Bronchial epithelial cell (primary cell): ENCODE measurements around the gene LRP2. TPM values are rescaled to one million over a fixed set of nuclear protein-coding genes. Genes with fewer than 3 reads are reported as not detected.
A peak's percentile ranks its signal among the peaks of the same experiment; 100 is the strongest.
"Not testable (repeated sequence)": the region's sequence is repeated elsewhere in the genome, so short reads cannot be mapped to it uniquely, and the experiment has no call there.

Experiments used
- DNase-seq: peaks from one replicate; pipeline ENCODE4 v3.0.0-alpha.2; 2010; ENCODE audit warnings: low read depth
- FAIRE-seq: peaks from 2 replicates; lab custom pipeline; 2011; peaks lifted over from hg19 to GRCh38; lab: Jason Lieb, UNC
- H3K27me3 ChIP-seq: 2 replicates; pipeline ENCODE4 v1.5.1; 2011; ENCODE audit warnings: low read length; ENCODE audit not compliant: control insufficient read depth, insufficient read depth
- H3K36me3 ChIP-seq: 2 replicates; pipeline ENCODE4 v1.5.1; 2011; ENCODE audit warnings: low read length; ENCODE audit not compliant: control insufficient read depth, insufficient read depth
- H3K4me3 ChIP-seq: 2 replicates; pipeline ENCODE4 v1.5.1; 2011; ENCODE audit warnings: mild to moderate bottlenecking, low read depth, low read length, control low read depth
- CTCF ChIP-seq: IDR thresholded peaks from 2 replicates; pipeline ENCODE4 v1.5.1; 2011; ENCODE audit warnings: mild to moderate bottlenecking, moderate library complexity, low read length, control low read depth, inconsistent platforms; ENCODE audit not compliant: insufficient read depth, severe bottlenecking
- total RNA-seq: library from RNA; depleted of rRNA; stranded (reverse); fragments of >200 nt; gene quantifications from 2 replicates; pipeline ENCODE4 v1.2.1, GENCODE V29; 2014

The LRP2 gene
- not detected in 2 replicates for total RNA-seq

DNA sequence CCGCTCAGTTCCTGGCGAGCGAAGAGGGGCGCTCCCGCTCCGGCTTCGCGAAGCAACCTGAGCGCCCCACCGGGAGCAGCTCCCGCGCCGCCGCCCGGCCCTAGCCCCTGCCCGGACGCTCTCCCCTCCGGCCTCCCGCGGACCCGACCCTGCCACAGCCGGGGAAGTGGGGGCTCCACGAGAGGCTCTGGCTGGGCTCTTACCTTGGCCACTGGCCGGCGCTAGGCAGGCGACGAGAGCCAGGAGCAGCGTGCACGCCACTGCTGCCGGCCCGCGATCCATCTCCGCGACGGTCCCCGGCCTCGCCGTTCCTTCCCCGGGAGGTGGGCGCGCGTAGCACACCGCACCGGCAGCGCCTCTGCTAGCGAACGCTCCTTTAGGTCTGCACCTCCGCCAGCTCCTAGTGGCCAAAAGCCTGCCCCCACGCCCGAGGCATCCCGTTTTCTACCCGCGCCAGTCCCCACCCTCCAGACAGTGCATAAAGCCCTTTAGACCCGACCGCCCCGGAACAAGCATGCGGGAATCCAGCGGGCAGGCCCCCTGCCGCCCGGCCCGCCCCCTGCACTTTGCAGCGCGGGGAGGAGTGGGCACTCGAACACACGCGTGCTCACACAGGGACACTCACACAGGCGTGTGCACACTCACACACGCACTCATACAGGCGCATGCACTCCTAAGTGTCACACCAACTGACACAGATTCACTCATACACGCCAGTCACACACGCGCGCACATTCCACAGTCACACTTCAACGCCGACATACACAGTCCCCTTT lies at the start of gene LRP2:
Gene LRP2, minus strand, starts transcription at position 417 of the 776 bp plus-strand sequence. Its CDS starts 135 bp downstream, at position 282.
- no peak for FAIRE-seq
- no peaks in the 10 kb centered on the region for H3K36me3 ChIP-seq
- peaks cover 35% of the 10 kb centered on the region for H3K27me3 ChIP-seq
- TF ChIP-seq CTCF, result no peak
- H3K4me3 ChIP-seq, result no peak within 1 kb of the TSS
- no peak for DNase-seq

DNA sequence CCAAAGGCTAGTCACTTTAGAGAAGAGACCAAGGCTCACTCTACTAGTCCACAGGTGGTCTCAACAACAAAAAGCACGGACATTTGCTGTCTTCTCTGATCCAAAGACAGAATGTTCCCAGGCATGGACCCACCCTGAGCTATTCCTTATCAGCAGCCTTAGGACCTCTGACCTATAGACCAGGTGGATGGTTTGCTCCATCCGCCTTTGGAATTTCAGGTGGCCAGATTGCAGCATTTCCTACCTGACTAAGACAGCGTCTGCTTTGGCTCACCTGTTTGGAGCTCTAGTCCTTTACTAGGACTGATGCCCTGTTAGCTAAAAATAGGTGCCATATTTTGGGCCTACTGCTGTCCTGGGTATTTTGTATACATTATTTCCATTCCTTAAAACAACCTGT lies 44.6 kb upstream of the LRP2 start:
- FAIRE-seq (no peak), DNase-seq (no peak)
- Histone ChIP-seq H3K36me3 (no peaks in the 10 kb centered on the region), H3K27me3 (no peaks in the 10 kb centered on the region), H3K4me3 (no peak overlapping the region)
- TF ChIP-seq CTCF, result no peak

GRCh38 chr2:169399491-169399890 lies 37.2 kb upstream of the LRP2 start:
- FAIRE-seq, DNase-seq, H3K27me3 ChIP-seq, H3K36me3 ChIP-seq, H3K4me3 ChIP-seq: not testable (repeated sequence)

- no peak for TF ChIP-seq CTCF
- H3K27me3 ChIP-seq, result no peaks in the 10 kb centered on the region
- no peak overlapping the region for H3K4me3 ChIP-seq
- no peaks in the 10 kb centered on the region for H3K36me3 ChIP-seq
- DNase-seq (peak; percentile 17), FAIRE-seq (no peak)
Measured at GRCh38 chr2:169397697-169398096, 35.4 kb upstream of the LRP2 start.

GRCh38 chr2:169395821-169396374 lies 33.6 kb upstream of the LRP2 start:
- Histone ChIP-seq H3K36me3 (no peaks in the 10 kb centered on the region), H3K27me3 (no peaks in the 10 kb centered on the region), H3K4me3 (no peak overlapping the region)
- FAIRE-seq (no peak), DNase-seq (no peak)
- no peak for TF ChIP-seq CTCF

GRCh38 chr2:169393068-169393590 lies 30.8 kb upstream of the LRP2 start:
- TF ChIP-seq CTCF, result no peak
- DNase-seq, result peak; percentile 54
- no peaks in the 10 kb centered on the region for H3K27me3 ChIP-seq
- H3K4me3 ChIP-seq, result no peak overlapping the region
- FAIRE-seq, result no peak
- no peaks in the 10 kb centered on the region for H3K36me3 ChIP-seq
